ENCODE measurements around the gene TMEM178A.

GRCh38 chr2:39645826-39646225 is 19.9 kb upstream of the TMEM178A start:
- TF ChIP-seq CTCF (IDR thresholded peaks at IDR 0.05; ENCODE audit: control extremely low read depth in 1 of 3, insufficient read depth in 1 of 3, low read depth in 1 of 3, low read length in 3 of 3) = no peak
- TF ChIP-seq CREB1 (IDR thresholded peaks at IDR 0.05) = no peak
- TF ChIP-seq POLR2A (IDR thresholded peaks at IDR 0.05; ENCODE audit: control extremely low read depth in 1 of 2, low read depth in 2 of 2, low read length in 2 of 2) = no peak
- no peak for TF ChIP-seq BCL11A (IDR thresholded peaks at IDR 0.05; ENCODE audit: low read depth in 2 of 2, low read length in 2 of 2)
- TF ChIP-seq RAD21 (IDR thresholded peaks at IDR 0.05 in 1 of 2, conservative IDR thresholded peaks at IDR 0.05 in 1 of 2; ENCODE audit: low read depth in 2 of 2, low read length in 2 of 2) = no peak

Data from H1 (cell line).